ENCODE measurements around the gene TFF3. TPM values are rescaled to one million over a fixed set of nuclear protein-coding genes. Genes with fewer than 3 reads are reported as not detected.

The TFF3 gene
- total RNA-seq, 2 donors from 2014 or later = 5.0 TPM

DNA sequence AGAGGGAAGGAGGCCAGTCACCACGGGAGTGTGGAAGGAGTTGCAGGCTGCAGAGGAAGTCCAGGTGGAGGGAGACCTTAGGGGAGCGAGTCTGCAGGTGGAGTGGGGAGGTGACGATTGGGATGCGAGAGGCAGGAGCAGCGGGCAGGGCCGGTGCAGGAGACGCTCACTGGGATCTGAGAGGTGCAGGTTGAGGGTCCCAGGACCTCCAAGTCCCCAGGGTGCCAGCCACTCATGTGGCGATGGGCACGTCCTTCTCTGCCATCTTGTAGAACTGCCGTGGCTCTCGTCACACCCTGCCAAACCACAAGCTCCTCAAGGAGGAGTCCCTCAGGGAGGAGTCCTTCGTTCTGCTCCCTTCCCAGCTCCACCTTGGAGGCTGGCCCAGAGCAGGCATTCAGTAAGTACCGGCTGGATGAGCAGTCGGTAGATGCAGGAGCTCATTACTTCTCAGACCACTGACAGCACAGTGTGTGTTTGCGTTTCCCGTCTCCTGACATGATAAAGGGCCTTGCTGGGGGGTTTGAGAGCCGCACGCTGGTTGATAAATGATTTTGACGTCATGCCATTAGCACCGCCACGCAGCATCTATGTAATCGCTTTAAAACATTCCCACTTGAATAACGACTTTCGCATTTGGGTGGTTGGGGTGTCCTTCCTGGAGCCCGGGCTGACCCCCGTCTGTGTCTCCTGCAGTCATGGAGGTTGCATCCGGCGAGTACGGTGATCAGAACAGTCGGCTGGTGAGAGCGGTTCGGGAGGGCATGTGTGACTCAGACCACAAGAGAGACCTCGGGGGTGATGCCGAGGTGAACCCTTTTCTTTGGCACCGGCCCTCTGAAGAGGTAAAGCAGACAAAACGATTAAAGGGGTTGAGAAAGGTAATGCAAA lies 27.8 kb downstream of the TFF3 start:
- no peak for DNase-seq (ENCODE audit: low spot score)
- Histone ChIP-seq H3K4me1 (no peaks in the 10 kb centered on the region), H3K4me3 (no peak overlapping the region), H3K27me3 (no peaks in the 10 kb centered on the region), H3K36me3 (peaks cover 20% of the 10 kb centered on the region), H3K27ac (no peak overlapping the region), H3K9me3 (no peaks in the 10 kb centered on the region)
- TF ChIP-seq, protein P1, sequence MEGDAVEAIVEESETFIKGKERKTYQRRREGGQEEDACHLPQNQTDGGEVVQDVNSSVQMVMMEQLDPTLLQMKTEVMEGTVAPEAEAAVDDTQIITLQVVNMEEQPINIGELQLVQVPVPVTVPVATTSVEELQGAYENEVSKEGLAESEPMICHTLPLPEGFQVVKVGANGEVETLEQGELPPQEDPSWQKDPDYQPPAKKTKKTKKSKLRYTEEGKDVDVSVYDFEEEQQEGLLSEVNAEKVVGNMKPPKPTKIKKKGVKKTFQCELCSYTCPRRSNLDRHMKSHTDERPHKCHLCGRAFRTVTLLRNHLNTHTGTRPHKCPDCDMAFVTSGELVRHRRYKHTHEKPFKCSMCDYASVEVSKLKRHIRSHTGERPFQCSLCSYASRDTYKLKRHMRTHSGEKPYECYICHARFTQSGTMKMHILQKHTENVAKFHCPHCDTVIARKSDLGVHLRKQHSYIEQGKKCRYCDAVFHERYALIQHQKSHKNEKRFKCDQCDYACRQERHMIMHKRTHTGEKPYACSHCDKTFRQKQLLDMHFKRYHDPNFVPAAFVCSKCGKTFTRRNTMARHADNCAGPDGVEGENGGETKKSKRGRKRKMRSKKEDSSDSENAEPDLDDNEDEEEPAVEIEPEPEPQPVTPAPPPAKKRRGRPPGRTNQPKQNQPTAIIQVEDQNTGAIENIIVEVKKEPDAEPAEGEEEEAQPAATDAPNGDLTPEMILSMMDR (IDR thresholded peaks at IDR 0.05) = no peak

DNA sequence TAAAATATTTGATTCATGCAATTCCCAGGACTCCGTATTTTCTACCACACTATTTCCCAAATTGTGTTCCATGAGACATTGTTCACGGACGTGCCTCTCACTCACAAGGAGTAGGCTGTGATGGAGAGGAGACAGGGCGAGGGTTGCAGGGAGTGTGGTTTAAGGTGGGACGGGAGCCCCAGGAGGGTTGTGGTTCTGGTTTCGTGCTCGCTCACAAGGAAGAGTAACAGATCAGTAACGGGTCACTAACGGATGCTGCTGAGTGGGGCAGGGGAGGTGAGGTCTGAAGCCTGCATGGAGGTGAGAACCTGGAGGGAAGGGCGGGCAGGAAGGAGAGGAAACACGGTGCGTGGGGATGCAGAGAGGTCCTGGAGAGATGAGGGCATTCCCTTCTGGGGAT lies 28.8 kb downstream of the TFF3 start:
- H3K27me3 ChIP-seq = no peaks in the 10 kb centered on the region
- no peak overlapping the region for H3K4me3 ChIP-seq
- no peaks in the 10 kb centered on the region for H3K9me3 ChIP-seq
- no peak overlapping the region for H3K27ac ChIP-seq
- no peak for DNase-seq (ENCODE audit: low spot score)
- H3K36me3 ChIP-seq = peaks cover 20% of the 10 kb centered on the region
- H3K4me1 ChIP-seq = no peaks in the 10 kb centered on the region
- TF ChIP-seq, protein P1 (IDR thresholded peaks at IDR 0.05) = no peak

DNA sequence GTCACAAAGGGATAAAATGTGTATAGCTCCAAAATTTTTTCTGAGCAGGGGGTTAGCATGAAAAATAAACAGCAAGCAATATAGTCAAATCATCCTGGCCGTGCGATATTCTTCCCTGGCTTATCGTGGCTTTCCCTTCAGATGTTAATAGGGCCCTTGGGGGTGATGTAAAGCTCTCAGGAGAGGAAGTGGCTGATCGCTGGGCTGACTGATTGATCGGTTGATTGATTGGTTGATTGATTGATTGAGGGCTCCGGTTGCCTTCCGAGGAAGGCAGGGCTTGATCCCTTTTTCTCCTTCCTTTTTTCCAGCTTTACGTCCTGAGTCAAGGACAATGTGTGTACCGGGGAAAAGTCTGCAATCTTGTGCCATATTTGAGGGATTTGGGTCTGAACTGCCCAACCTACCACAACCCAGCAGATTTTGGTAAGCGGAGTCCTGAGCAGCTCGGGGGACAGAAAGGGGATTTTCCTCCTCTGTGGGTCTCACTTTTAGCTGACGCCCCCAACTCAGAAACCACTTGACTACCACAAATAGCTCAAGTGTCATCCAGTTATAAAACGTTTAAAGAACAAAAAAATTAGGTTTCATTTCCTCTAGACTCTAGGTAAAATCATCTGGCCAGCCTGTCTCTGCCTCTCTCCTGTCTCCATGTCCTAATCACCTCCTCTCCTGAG lies 29.5 kb downstream of the TFF3 start:
- no peak overlapping the region for H3K27ac ChIP-seq
- H3K36me3 ChIP-seq = peaks cover 20% of the 10 kb centered on the region
- no peak overlapping the region for H3K4me3 ChIP-seq
- no peaks in the 10 kb centered on the region for H3K4me1 ChIP-seq
- no peaks in the 10 kb centered on the region for H3K27me3 ChIP-seq
- H3K9me3 ChIP-seq = no peaks in the 10 kb centered on the region
- TF ChIP-seq, protein P1 (IDR thresholded peaks at IDR 0.05) = no peak
- no peak for DNase-seq (ENCODE audit: low spot score)

DNA sequence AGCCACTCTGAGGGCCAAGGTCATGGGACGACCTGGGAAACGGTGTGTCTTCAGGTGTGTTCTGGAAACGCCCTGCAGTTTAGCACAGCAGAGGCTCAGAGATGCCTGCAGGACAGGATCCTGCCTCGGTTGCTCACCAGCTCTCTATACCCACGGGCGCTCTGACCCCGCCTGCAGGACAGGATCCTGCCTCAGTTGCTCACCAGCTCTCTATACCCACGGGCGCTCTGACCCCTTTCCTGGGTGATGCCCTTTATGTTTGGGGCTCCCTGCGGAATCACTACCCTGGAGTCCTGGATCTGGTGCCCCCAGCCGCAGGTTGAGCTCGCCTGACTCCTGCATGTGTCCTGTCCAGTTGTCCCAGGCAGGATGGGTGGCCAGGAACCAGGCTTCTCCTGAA lies 32.5 kb downstream of the TFF3 start:
- no peak for DNase-seq (ENCODE audit: low spot score)
- Histone ChIP-seq H3K27me3 (no peaks in the 10 kb centered on the region), H3K4me1 (no peaks in the 10 kb centered on the region), H3K4me3 (no peak overlapping the region), H3K27ac (no peak overlapping the region), H3K9me3 (no peaks in the 10 kb centered on the region), H3K36me3 (peaks cover 5% of the 10 kb centered on the region)
- TF ChIP-seq, protein P1 (IDR thresholded peaks at IDR 0.05) = no peak

DNA sequence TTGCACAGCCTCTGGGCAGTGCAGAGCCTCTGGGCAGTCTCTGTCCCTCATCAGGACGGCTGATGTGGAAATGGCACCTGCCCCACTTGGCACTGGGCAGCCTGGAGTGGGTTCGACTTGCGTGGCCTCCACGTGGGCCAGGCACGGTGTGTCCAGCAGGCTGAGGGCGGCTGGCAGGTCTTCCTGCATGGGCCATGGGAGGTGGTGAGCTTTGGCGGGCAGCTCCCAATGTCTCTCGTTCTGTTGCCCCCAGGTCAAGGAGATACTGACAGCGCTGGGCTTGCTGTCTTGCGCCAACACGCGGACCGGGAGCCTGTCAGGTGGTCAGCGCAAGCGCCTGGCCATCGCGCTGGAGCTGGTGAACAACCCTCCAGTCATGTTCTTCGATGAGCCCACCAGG lies 33.2 kb downstream of the TFF3 start:
- Histone ChIP-seq H3K9me3 (no peaks in the 10 kb centered on the region), H3K36me3 (peaks cover 5% of the 10 kb centered on the region), H3K27me3 (no peaks in the 10 kb centered on the region), H3K27ac (no peak overlapping the region), H3K4me1 (no peaks in the 10 kb centered on the region), H3K4me3 (no peak overlapping the region)
- TF ChIP-seq, protein P1 (IDR thresholded peaks at IDR 0.05) = no peak
- no peak for DNase-seq (ENCODE audit: low spot score)
